ENCODE results near the gene EXOC4.

DNA sequence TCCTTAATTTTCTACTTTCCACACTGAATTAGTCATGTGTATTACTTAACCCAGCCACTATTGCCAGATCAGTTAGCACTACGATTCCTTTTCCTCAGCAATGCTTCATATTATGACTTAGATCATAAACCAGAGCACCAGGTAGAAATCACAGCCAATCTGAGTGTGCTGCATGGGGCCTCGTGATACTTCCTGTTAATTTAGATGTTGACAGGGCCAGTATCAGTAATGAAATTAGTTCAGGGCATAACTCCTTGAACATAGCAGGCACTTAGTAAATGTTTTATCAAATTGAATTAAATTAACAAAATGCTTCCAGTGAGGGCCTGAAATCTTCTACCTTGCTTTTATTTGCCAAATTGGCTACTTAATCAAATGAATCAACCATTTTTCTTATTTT is 705.0 kb downstream of the EXOC4 start:
- TF ChIP-seq POLR2A (IDR thresholded peaks at IDR 0.05) (no peak), EP300 (IDR thresholded peaks at IDR 0.05) (no peak)

Measured in ovary (tissue), 1 donor.